Stimulated activated CD8-positive, alpha-beta memory T cell treated with anti-CD3 and anti-CD28 coated beads, Interleukin-15, amount 100 ng/mL, for 4 hours (primary cell): ENCODE results near the gene LRRC38.
"Not testable (repeated sequence)": the region's sequence is repeated elsewhere in the genome, so short reads cannot be mapped to it uniquely, and the experiment has no call there.

ENCODE experiments used
- DNase-seq, 2 donors: peaks; one replicate each; pipeline ENCODE4 v3.0.0-alpha.2; 2020; ENCODE audit warnings: low read depth in 2 of 2

The LRRC38 gene

GRCh38 chr1:13513895-13514546 lies at the start of gene LRRC38:
Gene LRRC38, minus strand, starts transcription at chr1:13514003. Its CDS starts 410 bp downstream, at chr1:13513593.
- no peak for DNase-seq

GRCh38 chr1:13562981-13563380 lies 49.2 kb upstream of the LRRC38 start:
- DNase-seq: not testable (repeated sequence)

GRCh38 chr1:13560541-13560940 lies 46.7 kb upstream of the LRRC38 start:
- DNase-seq: no peak

GRCh38 chr1:13556224-13556764 lies 42.5 kb upstream of the LRRC38 start:
- DNase-seq: no peak

GRCh38 chr1:13554798-13555197 lies 41.0 kb upstream of the LRRC38 start:
- no peak for DNase-seq

GRCh38 chr1:13550663-13551062 lies 36.9 kb upstream of the LRRC38 start:
- DNase-seq: no peak

- DNase-seq: no peak
These were observed 35.7 kb upstream of the LRRC38 start for GRCh38 chr1:13549521-13549920.

- DNase-seq: no peak
These were observed 35.2 kb upstream of the LRRC38 start for GRCh38 chr1:13549021-13549420.

- no peak for DNase-seq
These were observed 34.5 kb upstream of the LRRC38 start for GRCh38 chr1:13548281-13548680.

- no peak for DNase-seq
These were observed 33.0 kb upstream of the LRRC38 start for GRCh38 chr1:13546791-13547190.

- DNase-seq: no peak
These were observed 30.4 kb upstream of the LRRC38 start for GRCh38 chr1:13544221-13544556.

- DNase-seq: no peak
These were observed 29.8 kb upstream of the LRRC38 start for GRCh38 chr1:13543451-13544220.

- DNase-seq: no peak
These were observed 27.8 kb upstream of the LRRC38 start for GRCh38 chr1:13541435-13542215.

- DNase-seq: no peak
These were observed 27.1 kb upstream of the LRRC38 start for GRCh38 chr1:13540866-13541265.

- no peak for DNase-seq
These were observed 25.9 kb upstream of the LRRC38 start for GRCh38 chr1:13539683-13540082.

- DNase-seq: no peak
These were observed 25.0 kb upstream of the LRRC38 start for GRCh38 chr1:13538832-13539231.

GRCh38 chr1:13536571-13536970 lies 22.8 kb upstream of the LRRC38 start:
- no peak for DNase-seq

GRCh38 chr1:13535227-13535626 lies 21.4 kb upstream of the LRRC38 start:
- no peak for DNase-seq

GRCh38 chr1:13528320-13528719 lies 14.5 kb upstream of the LRRC38 start:
- DNase-seq: no peak

GRCh38 chr1:13523780-13524477 lies 10.1 kb upstream of the LRRC38 start:
- no peak for DNase-seq

- no peak for DNase-seq
These were observed 7.2 kb upstream of the LRRC38 start for GRCh38 chr1:13520985-13521384.
